CD1c-positive myeloid dendritic cell (primary cell): ENCODE data around the gene CD3G.
"Not testable (repeated sequence)": the region's sequence is repeated elsewhere in the genome, so short reads cannot be mapped to it uniquely, and the experiment has no call there.

ENCODE experiments used
- DNase-seq: peaks from one replicate; pipeline ENCODE4 v3.0.0-alpha.2; 2016; ENCODE audit errors: extremely low spot score

CD3G gene

DNA sequence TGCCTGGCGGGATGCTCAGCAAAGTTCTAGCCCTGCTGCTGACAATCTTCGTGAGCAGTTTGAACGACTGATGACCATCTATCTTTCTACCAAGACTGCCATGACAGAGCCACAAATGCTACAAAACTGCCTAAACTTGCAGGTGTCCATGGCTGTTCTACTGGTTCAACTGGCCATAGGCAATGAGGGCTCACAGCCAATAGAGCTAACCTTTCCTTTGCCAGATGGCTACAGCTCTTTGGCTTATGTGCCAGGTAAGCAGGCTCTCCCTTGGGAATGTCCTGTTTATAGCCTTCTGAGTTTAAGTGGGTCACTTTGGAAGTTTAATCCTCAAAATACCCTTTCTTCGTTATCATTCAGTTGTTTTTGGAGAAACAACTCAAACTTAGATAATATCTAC, 35.4 kb downstream of the CD3G start:
- no peak for DNase-seq

DNA sequence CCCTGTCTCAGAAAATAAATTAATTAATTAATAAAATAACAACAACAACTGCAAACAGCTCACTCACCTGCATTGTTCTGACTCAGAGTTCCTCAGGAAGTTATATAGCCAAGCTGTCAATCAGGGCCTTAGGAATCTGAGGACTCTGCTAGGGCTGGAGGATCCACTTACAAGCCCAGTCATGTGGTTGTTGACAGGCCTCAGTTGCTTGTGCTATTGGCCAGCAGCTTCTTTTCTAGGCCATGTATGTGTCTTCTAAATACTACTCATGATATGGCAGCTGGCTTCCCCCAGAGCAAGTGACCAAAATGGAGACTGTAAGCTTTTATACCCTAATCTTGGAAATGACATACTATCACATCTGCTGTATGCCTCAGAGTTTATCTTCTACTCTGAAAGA, 36.4 kb downstream of the CD3G start:
- no peak for DNase-seq

DNA sequence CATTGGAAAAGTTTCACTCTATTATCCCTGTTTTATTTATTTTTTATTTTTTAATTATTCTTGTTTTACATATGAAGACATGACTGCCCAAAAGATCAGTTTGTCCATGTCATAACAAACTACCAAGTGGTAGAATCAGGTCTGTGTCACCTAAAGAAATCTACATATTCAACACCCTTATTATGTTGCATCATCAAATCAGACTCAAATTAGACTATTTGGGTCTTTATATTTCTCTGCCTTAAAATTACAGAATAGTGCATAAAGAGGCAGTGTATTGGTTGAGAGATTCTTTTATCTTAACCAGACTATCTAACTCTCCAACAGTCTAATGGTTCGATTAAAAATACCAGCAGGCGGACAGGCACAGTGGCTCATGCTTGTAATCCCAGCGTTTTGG, 38.8 kb downstream of the CD3G start:
- no peak for DNase-seq

DNA sequence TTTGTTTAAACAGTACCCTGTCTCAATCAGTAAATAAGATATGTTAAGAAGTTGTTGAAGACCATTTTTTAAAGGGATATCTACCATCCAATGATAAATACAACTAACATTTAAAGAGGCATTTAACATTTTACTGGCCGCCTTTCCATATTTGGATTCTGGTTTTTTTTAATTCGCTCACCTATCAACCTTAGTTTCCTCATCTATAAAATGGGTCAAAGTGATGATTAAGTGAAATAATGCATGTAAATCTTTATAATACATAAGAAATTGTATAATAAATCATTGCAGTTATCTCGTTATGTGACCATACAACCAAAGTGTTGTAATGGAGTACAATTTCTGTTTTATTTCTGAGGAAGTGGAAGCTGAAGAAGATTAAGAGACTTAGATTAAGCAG, 39.5 kb downstream of the CD3G start:
- no peak for DNase-seq

DNA sequence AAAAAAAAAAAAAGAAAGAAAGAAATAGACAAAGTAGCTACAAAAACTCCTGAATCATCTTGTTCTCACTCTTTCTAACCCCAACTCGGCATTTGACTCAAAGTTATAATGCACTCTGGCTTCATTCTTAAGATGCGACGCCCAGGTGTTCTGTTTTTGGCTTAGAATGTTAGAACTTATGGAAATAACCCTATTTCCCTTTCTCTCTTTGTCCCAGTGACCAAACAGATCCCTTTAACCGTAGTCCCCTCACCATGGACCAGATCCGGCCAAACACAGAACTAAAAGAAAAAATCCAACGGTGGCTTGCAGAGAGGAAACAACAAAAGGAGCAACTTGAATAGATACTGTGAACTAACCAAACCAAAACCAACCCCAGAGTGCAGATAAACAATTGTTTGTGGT, 52.0 kb downstream of the CD3G start:
- DNase-seq: no peak

DNA sequence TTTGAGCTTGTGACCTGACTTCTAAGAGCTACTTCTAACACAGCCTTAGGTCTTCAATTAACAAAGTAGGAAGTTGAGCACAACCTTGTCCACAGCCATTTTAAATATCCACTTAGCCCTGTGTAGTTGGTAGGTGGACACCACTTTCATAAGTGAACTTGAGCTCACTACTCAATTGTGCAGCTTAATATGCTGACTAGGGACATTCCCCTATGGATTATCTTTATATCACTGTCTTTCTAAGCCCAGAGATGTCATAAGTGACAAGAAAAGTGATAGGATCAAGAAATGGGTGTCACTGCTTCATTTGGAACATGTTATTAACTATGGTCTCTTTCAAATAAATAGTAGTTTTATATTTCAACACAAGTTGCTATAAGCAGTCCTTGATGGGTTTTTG, 53.3 kb downstream of the CD3G start:
- no peak for DNase-seq

DNA sequence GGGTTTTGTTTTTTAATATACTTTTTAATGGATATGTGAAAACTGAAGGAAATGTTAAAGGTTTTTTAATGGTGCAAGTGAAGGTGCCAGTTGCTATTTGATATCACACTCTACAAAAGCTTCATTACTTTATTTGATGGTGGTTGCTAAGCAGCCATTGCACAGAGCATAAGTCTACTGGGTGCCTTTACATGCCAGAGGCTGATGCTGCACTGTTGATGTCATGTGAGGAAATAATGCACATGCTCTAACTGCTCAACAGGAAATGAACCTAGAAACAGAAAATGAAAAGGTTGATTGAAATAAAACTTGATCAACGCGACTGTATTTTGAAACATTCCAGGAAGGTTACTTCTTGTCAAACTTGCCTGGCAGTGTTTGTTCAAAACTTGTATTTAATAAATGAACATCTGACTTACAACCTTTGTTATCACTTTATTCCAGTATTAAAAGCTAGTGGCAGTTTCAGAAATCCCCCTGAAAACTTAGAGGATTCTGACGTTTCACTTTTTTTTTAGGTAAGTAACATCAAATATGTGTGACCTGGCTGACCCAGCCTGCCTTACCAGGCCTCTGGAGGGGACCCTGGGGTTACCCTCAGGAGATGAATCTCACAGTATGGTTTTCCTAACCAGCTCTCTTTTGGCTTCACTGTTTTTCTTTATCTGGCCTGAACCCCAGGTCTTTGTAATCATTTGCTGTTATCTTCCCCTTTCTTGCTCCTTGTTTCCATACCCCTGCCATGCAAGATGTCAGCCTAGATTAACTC, 54.8 kb downstream of the CD3G start:
- peak; percentile 47 for DNase-seq

DNA sequence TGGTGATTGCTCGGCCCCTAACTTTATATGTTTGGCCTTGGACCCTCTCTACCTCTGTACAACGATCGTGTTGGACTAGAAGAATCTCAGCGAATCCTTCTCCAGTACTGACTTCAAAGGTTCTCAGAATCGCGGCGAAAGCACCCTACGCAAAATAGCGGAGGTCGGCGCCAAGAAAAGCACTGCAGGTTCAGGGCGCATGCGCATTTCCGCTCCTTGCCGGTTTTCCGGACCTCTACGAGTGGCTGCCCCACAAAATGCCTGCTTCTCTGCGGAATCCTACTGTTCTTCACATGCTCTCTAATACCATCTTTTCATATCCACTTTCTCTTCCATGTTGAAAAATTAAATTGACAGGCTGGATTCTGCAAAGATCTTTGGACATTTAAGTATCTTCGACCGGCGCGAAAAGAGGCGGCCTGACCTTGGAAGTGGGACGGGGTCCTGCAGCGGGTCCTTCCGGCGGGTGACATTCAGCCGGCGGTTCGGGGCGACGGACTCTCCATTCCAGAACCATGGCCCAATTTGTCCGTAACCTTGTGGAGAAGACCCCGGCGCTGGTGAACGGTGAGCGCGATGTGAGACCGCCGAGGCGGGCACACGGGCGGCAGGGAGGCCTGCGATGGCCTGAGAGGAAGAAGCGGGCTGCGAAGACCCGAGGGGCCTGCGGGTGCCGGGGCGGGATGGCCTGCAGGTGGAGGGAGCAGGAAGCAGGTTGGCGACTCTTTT, 57.2 kb downstream of the CD3G start, which contains the start of gene ATP5MG:
Gene ATP5MG (plus strand): TSS at position 456 of the 729 bp plus-strand sequence. CDS start 60 bp downstream, at position 516.
- peak; percentile 97 for DNase-seq

DNA sequence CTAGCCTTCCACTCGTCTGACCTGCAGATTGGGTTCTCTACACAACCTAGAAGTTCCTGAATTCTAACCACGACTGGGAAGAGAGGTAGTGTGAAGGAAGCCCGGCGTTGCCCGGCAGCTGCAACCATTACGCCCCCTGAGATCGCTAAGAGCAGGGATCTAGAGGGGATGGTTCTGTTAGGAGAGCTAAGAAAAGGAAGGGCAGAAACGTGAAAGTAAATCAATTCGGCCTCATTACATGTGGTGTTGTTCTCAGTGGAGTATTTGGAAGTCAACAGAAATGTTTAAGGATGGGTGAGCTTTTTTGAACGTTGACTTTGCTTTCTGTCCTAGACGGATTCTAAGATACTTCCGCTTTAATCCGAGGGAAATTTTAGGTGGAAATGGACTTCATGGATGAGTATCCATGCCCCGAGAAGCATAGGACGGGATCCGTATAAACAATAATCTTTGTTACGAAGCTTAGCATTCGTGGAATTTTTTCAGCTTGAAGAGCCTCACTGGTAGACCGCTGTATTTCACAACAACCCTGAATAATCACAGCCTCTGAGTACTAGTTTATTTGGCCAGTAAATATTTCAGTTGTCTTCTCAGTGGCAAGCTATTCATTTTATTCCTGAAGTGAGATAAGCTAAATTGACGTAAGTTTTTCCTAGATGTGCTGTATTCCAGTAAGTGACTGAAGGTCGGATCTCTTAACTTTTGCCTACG, 57.9 kb downstream of the CD3G start:
- DNase-seq: peak; percentile 44

DNA sequence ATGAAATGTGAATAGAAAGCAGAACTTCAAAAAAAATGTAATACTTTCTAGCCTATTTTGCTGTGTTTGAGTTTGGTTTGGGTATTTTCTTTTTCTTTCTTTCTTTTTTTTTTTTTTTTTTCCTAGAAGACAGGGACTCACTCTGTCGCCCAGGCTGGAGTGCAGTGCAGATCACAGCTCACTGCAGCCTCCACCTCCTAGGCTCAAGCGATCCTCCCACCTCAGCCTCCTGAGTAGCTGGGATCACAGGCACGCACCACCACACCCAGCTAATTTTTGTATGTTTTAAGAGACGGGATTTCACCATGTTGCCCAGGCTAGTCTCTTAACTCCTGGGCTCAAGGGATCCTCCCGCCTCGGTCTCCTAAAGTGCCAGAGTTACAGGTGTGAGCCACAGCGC, 58.5 kb downstream of the CD3G start:
- DNase-seq: not testable (repeated sequence)
